KBM-7 (cell line): ENCODE results near the gene CABS1.

Experiments
- DNase-seq: peaks from one replicate; pipeline ENCODE4 v3.0.0-alpha.2; 2015
- in situ Hi-C: fragments of 300-500 bp; cut with MboI; formaldehyde crosslinking; loops from 2 replicates; pipeline ENCODE4 v1.14.3; 2020; ENCODE audit warnings: low sequenced_read_pairs, low pct_unique_long_range_greater_than_20kb, mixed read lengths

Gene CABS1

GRCh38 chr4:70334681-70335080 lies at the start of gene CABS1:
Gene CABS1 (plus strand): TSS chr4:70334981. CDS start chr4:70335040, 59 bp downstream.
- in situ Hi-C loops = no loop called here
- no peak for DNase-seq

GRCh38 chr4:70288651-70289050 lies 46.1 kb upstream of the CABS1 start:
- no peak for DNase-seq
- in situ Hi-C loops = no loop called here

- DNase-seq = no peak
- in situ Hi-C loops = no loop called here
Observed at GRCh38 chr4:70291341-70291740, 43.4 kb upstream of the CABS1 start.

- in situ Hi-C loops = no loop called here
- DNase-seq = no peak
Observed at GRCh38 chr4:70297576-70297975, 37.2 kb upstream of the CABS1 start.

GRCh38 chr4:70298051-70298450 lies 36.7 kb upstream of the CABS1 start:
- no peak for DNase-seq
- in situ Hi-C loops = no loop called here

GRCh38 chr4:70299643-70300042 lies 35.1 kb upstream of the CABS1 start:
- no peak for DNase-seq
- in situ Hi-C loops = no loop called here

GRCh38 chr4:70300215-70300614 lies 34.6 kb upstream of the CABS1 start:
- in situ Hi-C loops = no loop called here

GRCh38 chr4:70303090-70303489 lies 31.7 kb upstream of the CABS1 start:
- in situ Hi-C loops = no loop called here
- no peak for DNase-seq

More at GRCh38 chr4:70300215-70300614, 34.6 kb upstream of the CABS1 start:
- no peak for DNase-seq

GRCh38 chr4:70305601-70306000 lies 29.2 kb upstream of the CABS1 start:
- in situ Hi-C loops = no loop called here
- DNase-seq = no peak

- DNase-seq = no peak
- in situ Hi-C loops = no loop called here
Observed at GRCh38 chr4:70306076-70306475, 28.7 kb upstream of the CABS1 start.

- in situ Hi-C loops = no loop called here
- DNase-seq = no peak
Observed at GRCh38 chr4:70313736-70314135, 21.0 kb upstream of the CABS1 start.

- in situ Hi-C loops = no loop called here
- no peak for DNase-seq
Observed at GRCh38 chr4:70315928-70316327, 18.9 kb upstream of the CABS1 start.

GRCh38 chr4:70326052-70326451 lies 8.7 kb upstream of the CABS1 start:
- no peak for DNase-seq
- in situ Hi-C loops = no loop called here

GRCh38 chr4:70336043-70336442 lies 1.3 kb downstream of the CABS1 start:
- in situ Hi-C loops = no loop called here
- DNase-seq = no peak

- in situ Hi-C loops = no loop called here
Observed at GRCh38 chr4:70337886-70338420, 3.2 kb downstream of the CABS1 start.

GRCh38 chr4:70356185-70356584 lies 21.4 kb downstream of the CABS1 start:
- in situ Hi-C loops = no loop called here
- no peak for DNase-seq

More at GRCh38 chr4:70337886-70338420, 3.2 kb downstream of the CABS1 start:
- DNase-seq = no peak

GRCh38 chr4:70359115-70359661 lies 24.4 kb downstream of the CABS1 start:
- no peak for DNase-seq
- in situ Hi-C loops = no loop called here

- DNase-seq = no peak
- in situ Hi-C loops = no loop called here
Observed at GRCh38 chr4:70360460-70360859, 25.7 kb downstream of the CABS1 start, which contains the start of gene SMR3A. Gene SMR3A (plus strand): TSS chr4:70360760. CDS start chr4:70362116, 1,356 bp downstream.

GRCh38 chr4:70364002-70364401 lies 29.2 kb downstream of the CABS1 start:
- in situ Hi-C loops = no loop called here
- DNase-seq = no peak

- no peak for DNase-seq
- in situ Hi-C loops = no loop called here
Observed at GRCh38 chr4:70365479-70365878, 30.7 kb downstream of the CABS1 start.

- in situ Hi-C loops = no loop called here
- DNase-seq = no peak
Observed at GRCh38 chr4:70367813-70368212, 33.0 kb downstream of the CABS1 start.
